A549 (cell line): Measurements from ENCODE around the gene LRGUK. TPM values are rescaled to one million over a fixed set of nuclear protein-coding genes. Genes with fewer than 3 reads are reported as not detected.

ENCODE experiments used
- ATAC-seq, 2 experiments: fragments of 200-7000 bp in 1 of 2; fragments of >200 bp in 1 of 2; cut with Nextera tagmentation in 1 of 2; cut with Tn5 transposase in 1 of 2; 3 replicates each; pipeline versions ENCODE4 v1.8.0 to v1.9.1; 2018 to 2020; ENCODE audit warnings: mild to moderate bottlenecking in 1 of 2, moderate library complexity in 1 of 2
- CTCF ChIA-PET: fragments of 300-600 bp; sonication (Branson Sonifier 250); formaldehyde crosslinking; extraction: SDS; loops from one replicate; lab custom pipeline; 2021; ENCODE audit warnings: antibody characterized with exemption, inconsistent platforms; lab: Yijun Ruan, JAX
- POLR2A ChIA-PET: fragments of 350-600 bp; formaldehyde crosslinking; extraction: SDS; loops from one replicate; lab custom pipeline; 2021; ENCODE audit warnings: antibody characterized with exemption, inconsistent platforms; lab: Yijun Ruan, JAX
- DNase-seq, 2 experiments: peaks; one replicate each; pipeline versions ENCODE4 v3.0.0 to v3.0.0-alpha.2; 2011 to 2016; ENCODE audit warnings: low read depth in 1 of 2, low spot score in 1 of 2
- FAIRE-seq: peaks from 2 replicates; lab custom pipeline; 2011; peaks lifted over from hg19 to GRCh38; lab: Jason Lieb, UNC
- H3K27ac ChIP-seq, 2 experiments: fragments of >200 bp; sonication (Bioruptor Twin); formaldehyde crosslinking; 3 replicates each; pipeline ENCODE4 v1.5.1; 2016 to 2017
- H3K4me1 ChIP-seq: fragments of >200 bp; sonication (Bioruptor Twin); formaldehyde crosslinking; 3 replicates; pipeline ENCODE4 v1.6.1; 2016
- H3K4me2 ChIP-seq: fragments of >200 bp; sonication (Bioruptor Twin); formaldehyde crosslinking; 3 replicates; pipeline ENCODE4 v1.6.1; 2016
- H3K4me3 ChIP-seq: fragments of >200 bp; sonication (Bioruptor Twin); formaldehyde crosslinking; 3 replicates; pipeline ENCODE4 v1.5.1; 2016
- H3K9me3 ChIP-seq: fragments of >200 bp; sonication (Bioruptor Twin); formaldehyde crosslinking; 3 replicates; pipeline ENCODE4 v1.6.1; 2016
- BHLHE40 ChIP-seq: IDR thresholded peaks from 2 replicates; pipeline ENCODE4 v1.6.1; 2012; ENCODE audit warnings: low read depth, low read length, inconsistent platforms
- CBX2 ChIP-seq: fragments of 200-600 bp; sonication (generic); IDR thresholded peaks from 2 replicates; pipeline ENCODE4 v1.6.1; 2016; ENCODE audit warnings: low read depth, mild to moderate bottlenecking, borderline replicate concordance
- CBX8 ChIP-seq: fragments of 200-600 bp; sonication (generic); IDR thresholded peaks from 2 replicates; pipeline ENCODE4 v1.6.1; 2016
- CHD2 ChIP-seq: fragments of 150-350 bp; IDR thresholded peaks from 2 replicates; pipeline ENCODE4 v1.6.1; 2014; ENCODE audit warnings: low read length; ENCODE audit not compliant: partially characterized antibody
- E2F6 ChIP-seq: IDR thresholded peaks from 2 replicates; pipeline ENCODE4 v1.6.1; 2012; ENCODE audit warnings: low read depth, borderline replicate concordance
- EP300 ChIP-seq, 2 experiments: fragments of >200 bp; sonication (Bioruptor Twin); formaldehyde crosslinking; IDR thresholded peaks; 2 replicates in 1 of 2; 3 replicates in 1 of 2; pipeline ENCODE4 v1.6.1; 2016 to 2017
- ESRRA ChIP-seq: fragments of 150-350 bp; IDR thresholded peaks from 2 replicates; pipeline ENCODE4 v1.6.1; 2014; ENCODE audit warnings: mild to moderate bottlenecking, low read length, borderline replicate concordance
- FOSB ChIP-seq: fragments of 250-450 bp; sonication (Bioruptor Pico); IDR thresholded peaks from 2 replicates; pipeline ENCODE4 v1.5.0; 2020; ENCODE audit warnings: mild to moderate bottlenecking, moderate library complexity
- FOSL2 ChIP-seq, 2 experiments: fragments of 450-650 bp in 1 of 2; fragments of >200 bp in 1 of 2; sonication (Bioruptor Twin) in 1 of 2; formaldehyde crosslinking; IDR thresholded peaks; 2 replicates each; pipeline versions ENCODE4 v1.5.0 to v1.6.1; 2016 to 2020; ENCODE audit warnings: mild to moderate bottlenecking in 1 of 2, moderate library complexity in 1 of 2
- FOXS1 ChIP-seq: fragments of 250-450 bp; sonication (Bioruptor Pico); IDR thresholded peaks from 2 replicates; pipeline ENCODE4 v1.5.0; 2020; ENCODE audit warnings: mild to moderate bottlenecking, moderate library complexity
- GATA3 ChIP-seq: IDR thresholded peaks from 2 replicates; pipeline ENCODE4 v1.6.1; 2012; ENCODE audit warnings: borderline replicate concordance
- HDAC2 ChIP-seq: fragments of 200-600 bp; sonication (generic); IDR thresholded peaks from 2 replicates; pipeline ENCODE4 v1.6.1; 2016
- HOXA7 ChIP-seq: fragments of 250-450 bp; sonication (Bioruptor Pico); IDR thresholded peaks from 2 replicates; pipeline ENCODE4 v1.5.0; 2020; ENCODE audit warnings: mild to moderate bottlenecking, moderate library complexity
- HOXB5 ChIP-seq: fragments of 250-450 bp; sonication (Bioruptor Pico); IDR thresholded peaks from 2 replicates; pipeline ENCODE4 v1.5.0; 2020; ENCODE audit warnings: mild to moderate bottlenecking, moderate library complexity
- JUNB ChIP-seq: fragments of >200 bp; sonication (Bioruptor Twin); formaldehyde crosslinking; IDR thresholded peaks from 2 replicates; pipeline ENCODE4 v1.6.1; 2016
- KDM1A ChIP-seq: fragments of 200-600 bp; sonication (generic); IDR thresholded peaks from 2 replicates; pipeline ENCODE4 v1.6.1; 2016; ENCODE audit warnings: low read depth, mild to moderate bottlenecking
- KDM5A ChIP-seq: fragments of 200-600 bp; sonication (generic); IDR thresholded peaks from 2 replicates; pipeline ENCODE4 v1.6.1; 2016; ENCODE audit warnings: antibody characterized with exemption, mild to moderate bottlenecking
- MAX ChIP-seq: IDR thresholded peaks from 2 replicates; pipeline ENCODE4 v1.6.1; 2012
- NFE2L2 ChIP-seq: fragments of 150-350 bp; conservative IDR thresholded peaks from 2 replicates; pipeline ENCODE4 v1.6.1; 2014; ENCODE audit warnings: low read length
- NPAS2 ChIP-seq: fragments of 250-450 bp; sonication (Bioruptor Pico); IDR thresholded peaks from 2 replicates; pipeline ENCODE4 v1.8.0; 2022; ENCODE audit warnings: mild to moderate bottlenecking, moderate library complexity, borderline replicate concordance
- RAD21 ChIP-seq, 2 experiments: fragments of >200 bp in 1 of 2; sonication (Bioruptor Twin) in 1 of 2; formaldehyde crosslinking in 1 of 2; IDR thresholded peaks in 1 of 2; conservative IDR thresholded peaks in 1 of 2; 2 replicates in 1 of 2; 3 replicates in 1 of 2; pipeline ENCODE4 v1.6.1; 2012 to 2018; ENCODE audit warnings: inconsistent platforms in 1 of 2
- REST ChIP-seq: fragments of 200-600 bp; sonication (generic); IDR thresholded peaks from 2 replicates; pipeline ENCODE4 v1.6.1; 2016; ENCODE audit warnings: antibody characterized with exemption, mild to moderate bottlenecking, moderate library complexity
- RFX5 ChIP-seq: fragments of 450-650 bp; IDR thresholded peaks from 2 replicates; pipeline ENCODE4 v1.7.1; 2014; ENCODE audit warnings: antibody characterized with exemption, mild to moderate bottlenecking, moderate library complexity
- SMC3 ChIP-seq: fragments of >200 bp; sonication (Bioruptor Twin); formaldehyde crosslinking; IDR thresholded peaks from 3 replicates; pipeline ENCODE4 v1.6.1; 2018; ENCODE audit warnings: inconsistent platforms
- WGBS: methylation state at CpG from one replicate; pipeline ENCODE4 v1.1.6; 2017; ENCODE audit errors: missing lambda C conversion rate; 5-methylcytosine and 5-hydroxymethylcytosine counted together
- polyA plus RNA-seq, 4 experiments: library from polyadenylated mRNA; depleted of rRNA in 3 of 4; stranded (reverse); fragments of >200 nt; fragmentation: RNase III in 1 of 4; extraction: RNeasy Plus Mini Kit Qiagen cat#74134 plus additional on column Dnase treatment in 1 of 4; gene quantifications; 2 replicates in 3 of 4; 3 replicates in 1 of 4; pipeline ENCODE4 v1.2.3, GENCODE V29; 2011 to 2017

The LRGUK gene
- polyA plus RNA-seq, 2 of the 4 experiments (the other 2 are of a cell fraction), result 0.28 to 0.32 TPM

GRCh38 chr7:134184767-134185166, 57.6 kb downstream of the LRGUK start:
- 68% methylated on average over 3 of the region's 3 CpGs for WGBS

GRCh38 chr7:134186027-134186426, 58.9 kb downstream of the LRGUK start:
- POLR2A ChIA-PET, result no interaction called here
- TF ChIP-seq FOXS1 (CRISPR knock-in tag), result no peak
- no peak for TF ChIP-seq KDM1A
- TF ChIP-seq HOXB5 (CRISPR knock-in tag), result no peak
- TF ChIP-seq NFE2L2, result no peak
- no peak overlapping the region for H3K27ac ChIP-seq
- DNase-seq, result no peak
- FAIRE-seq, result peak; percentile 98
- ATAC-seq, result no peak
- H3K4me2 ChIP-seq, result no peak overlapping the region
- no peaks in the 10 kb centered on the region for H3K4me1 ChIP-seq
- no peak overlapping the region for H3K4me3 ChIP-seq
- no peaks in the 10 kb centered on the region for H3K9me3 ChIP-seq
- CTCF ChIA-PET, result interaction anchor here (1.0 to 1.5 kb wide), 3 partner anchors 17 to 45 kb away, joined by 4 read pairs; no protein-coding TSS in a partner anchor
- WGBS, result 61% methylated on average over 3 of the region's 3 CpGs

More at GRCh38 chr7:134184767-134185166, 57.6 kb downstream of the LRGUK start:
- no peak overlapping the region for H3K27ac ChIP-seq
- H3K4me3 ChIP-seq, result no peak overlapping the region
- no peaks in the 10 kb centered on the region for H3K4me1 ChIP-seq
- ChIA-PET POLR2A (no interaction called here), CTCF (interaction anchor here (0.6 to 1.5 kb wide), 2 partner anchors 35 to 205 kb away, joined by 3 to 4 read pairs; no protein-coding TSS in a partner anchor)
- H3K4me2 ChIP-seq, result no peak overlapping the region
- peak; percentile 63 for FAIRE-seq
- H3K9me3 ChIP-seq, result no peaks in the 10 kb centered on the region
- ATAC-seq, result no peak
- DNase-seq, result no peak
- TF ChIP-seq FOSB (CRISPR knock-in tag) (no peak), BHLHE40 (no peak), RFX5 (no peak), NPAS2 (CRISPR knock-in tag) (no peak), CHD2 (no peak), CBX8 (no peak), HDAC2 (no peak), GATA3 (no peak)

GRCh38 chr7:134186801-134187200, 59.7 kb downstream of the LRGUK start:
- FAIRE-seq (no peak), ATAC-seq (no peak), DNase-seq (no peak)
- H3K4me2 ChIP-seq, result no peak overlapping the region
- H3K4me3 ChIP-seq, result no peak overlapping the region
- 19% methylated on average over 2 of the region's 2 CpGs for WGBS
- no peaks in the 10 kb centered on the region for H3K9me3 ChIP-seq
- ChIA-PET POLR2A (no interaction called here), CTCF (interaction anchor here (0.8 to 1.5 kb wide), 2 partner anchors 46 to 78 kb away, joined by 3 to 4 read pairs; no protein-coding TSS in a partner anchor)
- no peak overlapping the region for H3K27ac ChIP-seq
- TF ChIP-seq GATA3, result no peak
- TF ChIP-seq EP300 (IDR thresholded peaks at IDR 0.05), result no peak
- no peak for TF ChIP-seq FOSL2 (IDR thresholded peaks at IDR 0.05)
- no peak for TF ChIP-seq FOSL2 (CRISPR knock-in tag; IDR thresholded peaks at IDR 0.05)
- no peak for TF ChIP-seq ESRRA
- no peak for TF ChIP-seq MAX
- no peak for TF ChIP-seq HOXA7
- no peak for TF ChIP-seq JUNB
- no peak for TF ChIP-seq RAD21 (conservative IDR thresholded peaks at IDR 0.05 in 1 of 2, IDR thresholded peaks at IDR 0.05 in 1 of 2)
- TF ChIP-seq BHLHE40, result no peak
- no peak for TF ChIP-seq E2F6
- no peak for TF ChIP-seq CBX2
- TF ChIP-seq KDM5A, result no peak
- no peak for TF ChIP-seq CHD2
- TF ChIP-seq SMC3, result no peak
- TF ChIP-seq REST, result no peak
- no peaks in the 10 kb centered on the region for H3K4me1 ChIP-seq
